ENCODE measurements around the gene AHI1.

The AHI1 gene

GRCh38 chr6:135449246-135449645 lies 48.3 kb downstream of the AHI1 start:
- DNase-seq = no peak

DNA sequence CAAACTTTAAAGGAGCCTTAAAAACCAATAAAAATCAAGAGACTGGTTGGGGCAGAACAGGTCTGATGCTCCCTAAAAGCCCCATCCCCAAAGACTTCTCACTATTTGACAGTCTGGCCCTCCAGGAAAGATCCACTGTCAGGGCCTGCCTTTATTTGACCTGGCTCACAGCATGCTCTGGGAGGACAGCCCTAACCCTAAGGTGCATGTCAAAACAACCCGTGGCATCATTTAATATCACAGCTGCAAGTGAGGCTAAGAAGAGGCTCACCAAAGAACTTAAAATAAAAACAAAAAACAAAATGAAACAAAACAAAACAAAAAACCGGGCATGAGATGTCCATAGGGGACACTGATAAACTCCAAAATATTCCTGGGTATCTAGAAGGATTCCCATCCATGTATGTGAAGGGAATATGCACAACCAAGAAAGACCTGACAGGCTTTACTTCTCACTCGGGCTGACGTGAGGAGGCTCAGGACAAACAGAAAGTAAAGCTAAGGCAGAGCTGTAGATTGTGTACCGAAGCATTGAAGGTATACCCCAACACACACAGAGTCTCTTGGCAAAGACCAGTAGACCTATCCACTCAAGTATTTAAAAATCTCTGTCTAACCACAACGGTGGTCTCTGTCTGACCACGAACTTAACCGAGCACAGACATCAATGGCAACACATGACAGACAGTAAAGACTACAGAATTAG lies 57.3 kb downstream of the AHI1 start:
- DNase-seq = no peak

DNA sequence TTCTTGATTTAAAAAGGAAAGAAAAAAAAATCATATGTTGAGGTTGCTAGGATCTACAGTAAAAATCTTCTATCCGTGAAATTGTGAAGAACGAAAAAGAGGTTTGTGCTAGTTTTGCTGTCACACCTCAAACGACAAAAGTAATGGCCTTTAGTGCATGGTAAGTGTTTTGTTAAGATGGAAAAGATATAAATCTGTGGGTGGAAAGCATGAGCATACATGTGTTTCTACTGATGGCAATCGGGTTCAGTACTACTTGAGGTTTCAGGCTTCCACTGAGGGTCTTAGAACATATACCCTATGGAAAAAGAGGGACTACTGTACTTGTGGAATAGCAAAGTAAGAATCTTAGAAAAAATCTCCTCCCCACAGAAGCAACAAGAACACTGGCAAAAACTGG lies 58.0 kb downstream of the AHI1 start:
- no peak for DNase-seq

DNA sequence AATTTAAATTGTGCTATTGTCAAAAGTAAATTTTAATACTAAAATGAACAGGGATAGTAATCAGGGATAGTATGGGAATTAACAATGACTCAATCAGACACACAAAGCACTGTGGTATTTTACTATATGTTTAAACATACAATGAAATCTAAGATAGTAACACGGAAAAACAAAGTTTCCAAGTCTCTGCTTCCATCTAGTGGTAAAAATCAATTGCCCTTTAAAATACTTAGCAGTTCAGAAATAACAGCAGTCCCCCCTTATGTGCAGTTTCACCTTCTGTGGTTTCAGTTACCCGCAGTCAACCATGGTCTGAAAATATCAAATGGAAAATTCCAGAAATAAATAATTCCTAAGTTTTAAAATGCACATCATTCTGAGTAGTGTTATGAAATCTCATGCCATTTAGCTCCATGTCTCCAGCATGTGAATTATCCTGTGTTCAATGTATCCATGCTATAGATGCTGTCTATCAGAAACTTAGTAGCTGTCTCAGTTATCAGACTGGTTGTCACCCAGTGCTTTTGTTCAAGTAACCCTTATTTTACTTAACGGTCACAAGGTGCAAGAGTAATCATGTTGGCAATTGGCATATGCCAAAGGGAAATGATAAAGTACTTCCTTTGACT lies 58.5 kb downstream of the AHI1 start:
- DNase-seq = no peak

DNA sequence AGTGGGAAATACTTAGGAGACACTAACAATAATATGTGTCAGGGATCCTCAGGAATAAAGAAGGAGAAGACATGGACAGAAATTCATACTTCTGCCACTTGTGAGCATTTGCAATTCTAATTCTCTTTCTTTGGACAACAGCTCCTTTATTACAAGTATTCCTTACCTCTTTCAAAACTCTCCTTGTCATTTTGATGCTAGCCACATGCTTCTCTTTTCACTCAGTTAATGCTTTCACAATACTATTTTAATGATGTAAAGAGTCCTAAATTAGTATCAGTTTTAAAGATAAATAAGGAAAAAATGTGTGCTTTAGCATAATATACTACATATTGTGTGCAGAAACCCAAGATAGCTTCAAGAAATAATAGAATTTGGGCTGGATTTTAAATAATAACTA lies 62.5 kb downstream of the AHI1 start:
- no peak for DNase-seq

- DNase-seq = no peak
Measured at GRCh38 chr6:135434095-135434494, 63.4 kb downstream of the AHI1 start.

DNA sequence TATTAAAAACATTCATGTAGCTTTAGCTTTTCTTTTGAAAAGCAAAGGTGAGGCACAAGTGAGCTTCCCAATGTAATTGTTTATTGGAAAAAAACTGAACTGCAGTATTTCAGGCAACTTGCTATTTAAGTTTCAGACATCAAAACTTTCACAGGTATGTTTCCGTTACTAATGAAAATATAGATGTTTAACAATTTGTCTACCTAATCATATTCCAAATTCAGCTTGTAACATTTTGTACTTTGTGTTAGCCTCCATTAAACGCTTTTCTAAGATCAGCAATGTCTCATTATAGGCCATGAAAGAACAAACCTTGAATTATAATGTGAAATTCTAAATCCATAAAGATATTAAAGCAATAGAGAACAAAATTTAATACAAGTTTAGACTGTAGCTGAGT lies 69.5 kb downstream of the AHI1 start:
- no peak for DNase-seq

- DNase-seq = no peak
Measured at GRCh38 chr6:135426833-135427232, 70.7 kb downstream of the AHI1 start.

GRCh38 chr6:135424385-135424784 lies 73.2 kb downstream of the AHI1 start:
- DNase-seq = no peak

DNA sequence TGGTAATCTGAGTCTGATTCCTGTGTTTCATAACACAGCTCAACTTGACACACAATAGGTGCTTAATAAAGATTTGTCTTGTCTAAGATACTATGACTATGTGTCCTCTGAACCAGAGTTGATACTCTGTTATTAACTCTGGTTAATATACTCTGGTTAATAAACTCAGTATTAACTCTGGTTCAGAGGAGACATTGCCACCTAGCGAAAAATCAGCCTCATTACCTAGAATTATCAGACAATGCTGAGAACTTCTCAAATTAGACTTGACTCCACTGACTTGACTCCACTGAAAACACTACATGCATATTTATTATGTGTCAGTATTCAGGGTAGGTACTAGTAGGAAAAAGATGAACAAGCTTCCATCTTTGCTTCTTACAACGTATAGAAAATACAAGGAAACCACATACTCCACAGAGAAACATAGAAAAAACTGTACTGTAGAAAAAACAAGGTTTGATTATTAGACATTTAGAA lies 73.9 kb downstream of the AHI1 start:
- DNase-seq = no peak

GRCh38 chr6:135419162-135419561 lies 78.4 kb downstream of the AHI1 start:
- DNase-seq = no peak

- no peak for DNase-seq
Measured at GRCh38 chr6:135418040-135418760, 79.3 kb downstream of the AHI1 start.

DNA sequence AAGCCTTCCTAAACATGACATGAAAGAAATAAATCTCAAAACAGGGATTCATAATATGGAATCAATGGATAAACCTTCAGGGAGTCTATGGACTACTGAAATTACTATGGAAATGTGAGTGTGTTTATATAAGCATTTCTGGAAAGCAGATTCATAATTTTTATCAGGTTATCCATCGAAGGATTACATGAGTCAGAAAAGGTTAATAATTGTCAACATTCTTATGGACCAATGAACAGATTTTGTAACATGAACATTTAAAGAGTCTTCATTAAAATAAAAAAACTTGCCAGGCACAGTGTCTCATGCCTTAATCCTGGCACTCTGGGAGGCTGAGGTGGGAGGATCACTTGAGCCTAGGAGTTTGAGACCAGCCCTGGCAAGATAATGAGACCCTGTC lies 84.8 kb downstream of the AHI1 start:
- DNase-seq = no peak

GRCh38 chr6:135411849-135412248 lies 85.7 kb downstream of the AHI1 start:
- DNase-seq = no peak

DNA sequence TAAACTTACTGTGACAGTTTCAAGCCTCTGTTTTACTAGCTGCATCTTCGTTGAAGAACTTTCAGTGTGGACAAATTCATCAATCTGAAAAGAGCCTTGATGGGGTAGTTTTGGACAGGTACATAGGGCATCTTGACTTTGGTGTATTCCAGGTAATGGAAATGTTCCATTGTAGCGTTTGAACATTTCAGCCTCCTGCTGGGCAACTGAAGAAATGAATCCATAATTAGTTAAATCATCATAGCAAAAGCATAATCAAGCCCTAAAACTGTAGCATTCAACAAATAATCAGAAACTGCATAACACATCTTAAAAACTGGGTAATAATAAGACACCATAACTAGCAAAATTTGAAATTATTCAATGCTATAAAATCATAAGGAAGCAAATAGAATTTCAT lies 86.2 kb downstream of the AHI1 start:
- DNase-seq = no peak

GRCh38 chr6:135410856-135411255 lies 86.7 kb downstream of the AHI1 start:
- DNase-seq = no peak

DNA sequence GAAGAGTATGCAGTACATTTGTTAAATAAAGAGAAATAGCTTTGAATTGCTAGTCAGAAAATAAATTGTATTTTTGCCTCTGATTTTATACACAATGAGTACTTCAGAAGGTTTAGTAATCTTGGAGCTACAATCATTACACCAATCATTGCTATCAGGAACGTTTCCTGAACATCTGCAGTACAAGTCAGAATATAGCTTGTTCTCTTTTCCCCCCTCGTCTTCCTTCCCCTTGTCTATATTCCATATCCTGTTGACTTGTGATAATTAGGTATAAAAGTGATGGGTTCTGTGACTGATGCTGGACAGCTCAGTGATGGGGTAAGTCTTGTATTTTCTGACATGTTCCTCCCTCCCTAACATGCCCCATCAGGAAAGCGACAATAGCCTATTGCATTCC lies 94.0 kb downstream of the AHI1 start:
- DNase-seq = no peak

GRCh38 chr6:135402311-135402710 lies 95.2 kb downstream of the AHI1 start:
- no peak for DNase-seq

DNA sequence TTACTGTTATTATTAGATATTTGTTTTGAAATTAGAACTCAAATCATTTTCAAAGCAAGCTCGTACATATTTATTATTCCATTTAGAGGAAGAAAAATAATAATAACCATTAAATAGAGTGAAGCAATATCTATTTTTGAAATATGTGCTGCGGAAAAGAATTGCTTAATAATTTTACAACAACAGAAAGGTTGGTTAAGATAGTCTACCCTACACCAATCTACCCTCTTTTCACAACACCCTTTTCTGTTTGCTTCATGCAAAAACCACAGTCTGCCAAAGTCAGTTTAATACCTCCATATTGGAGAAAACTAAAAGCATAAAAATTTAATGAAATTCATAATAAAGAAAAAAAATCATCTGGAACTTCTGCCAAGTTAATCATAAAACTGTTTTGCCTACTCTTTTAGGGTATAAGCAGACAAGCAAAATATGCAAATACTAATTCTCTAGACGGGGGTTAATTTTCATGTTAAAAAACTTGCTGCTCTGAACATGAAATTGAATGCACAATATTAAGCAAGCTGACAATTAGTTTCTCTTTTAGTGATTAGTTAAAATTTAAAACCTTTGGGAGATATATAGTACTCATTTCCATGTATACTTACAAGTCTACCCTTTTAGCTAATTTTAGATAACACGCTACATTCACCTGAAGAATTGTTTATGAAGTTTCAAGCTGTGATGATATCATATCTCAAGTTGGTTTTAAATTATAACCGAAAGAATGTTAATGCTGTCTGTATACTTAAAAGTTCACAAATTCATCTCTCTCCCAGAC lies 100.2 kb downstream of the AHI1 start:
- DNase-seq = no peak

- DNase-seq = no peak
Measured at GRCh38 chr6:135395136-135395535, 102.4 kb downstream of the AHI1 start.

- no peak for DNase-seq
Measured at GRCh38 chr6:135393289-135393688, 104.3 kb downstream of the AHI1 start.

- no peak for DNase-seq
Measured at GRCh38 chr6:135390458-135390857, 107.1 kb downstream of the AHI1 start.

DNA sequence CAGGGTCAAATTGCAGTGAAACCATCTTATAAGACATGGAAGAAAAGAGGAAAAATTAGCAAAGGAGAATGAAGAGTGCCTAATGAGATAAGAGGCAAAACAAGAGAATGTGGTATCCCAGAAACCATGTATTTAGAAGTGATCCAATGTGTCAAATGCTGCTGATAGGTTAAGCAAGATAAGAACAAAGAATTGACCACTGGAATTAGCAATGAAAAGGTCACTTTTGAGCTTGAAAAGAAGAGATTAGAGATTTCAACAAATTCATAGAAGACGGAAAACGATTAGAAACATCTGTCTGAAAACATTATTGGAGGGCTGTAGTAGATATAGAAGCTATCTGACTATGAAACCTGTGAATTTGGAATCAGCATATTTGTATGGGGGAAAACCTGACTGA lies 112.2 kb downstream of the AHI1 start:
- DNase-seq = no peak

All from activated CD8-positive, alpha-beta memory T cell treated with anti-CD3 and anti-CD28 coated beads, Interleukin-2, amount 50 U/mL, for 4 hours (primary cell).